ENCODE data around the gene C22orf23. TPM values are rescaled to one million over a fixed set of nuclear protein-coding genes. Genes with fewer than 3 reads are reported as not detected.

Gene C22orf23
- total and polyA plus RNA-seq, 2 of the 13 experiments (the other 11 are each of a cell fraction or from before 2014, with no cell fraction given), result 0.21 to 0.24 TPM

GRCh38 chr22:37970864-37971263, 17.5 kb upstream of the C22orf23 start (continued):
- TF ChIP-seq TCF7 (IDR thresholded peaks at IDR 0.05; ENCODE audit: low read depth), result no peak

GRCh38 chr22:37968452-37969251, 15.3 kb upstream of the C22orf23 start:
- H3K9ac ChIP-seq (ENCODE audit: insufficient read depth, low read depth, low read length), result peak overlapping the region; percentile 44
- FAIRE-seq, result peak; percentile 80
- peak; percentile 22; the same call in 1 of the 2 replicates for TF ChIP-seq ZNF614 (CRISPR knock-in tag; IDR thresholded peaks at IDR 0.05; ENCODE audit: borderline replicate concordance)
- TF ChIP-seq SOX6 (IDR thresholded peaks at IDR 0.05), result no peak
- peak; percentile 65 for TF ChIP-seq SOX6 (CRISPR knock-in tag; IDR thresholded peaks at IDR 0.05)
- TF ChIP-seq CREB3 (CRISPR knock-in tag; IDR thresholded peaks at IDR 0.05), result no peak
- no peak for TF ChIP-seq ZNF615 (CRISPR knock-in tag; IDR thresholded peaks at IDR 0.05; ENCODE audit: borderline replicate concordance)
- no peak for TF ChIP-seq ZMAT5 (CRISPR knock-in tag; IDR thresholded peaks at IDR 0.05; ENCODE audit: borderline replicate concordance, low read depth)
- TF ChIP-seq ZNF770 (CRISPR knock-in tag; IDR thresholded peaks at IDR 0.05), result peak; percentile 81
- TF ChIP-seq ZNF788 (CRISPR knock-in tag; IDR thresholded peaks at IDR 0.05; ENCODE audit: borderline replicate concordance), result peak; percentile 50; the same call in 1 of the 2 replicates
- no peak for TF ChIP-seq SUZ12 (IDR thresholded peaks at IDR 0.05; ENCODE audit: low read depth, low read length)
- peak; percentile 73; the same call in 1 of the 2 replicates for TF ChIP-seq ZNF746 (CRISPR knock-in tag; IDR thresholded peaks at IDR 0.05)
- peak; percentile 49; the same call in 1 of the 2 replicates for TF ChIP-seq DPF2 (CRISPR knock-in tag; IDR thresholded peaks at IDR 0.05; ENCODE audit: borderline replicate concordance, low read depth)
- TF ChIP-seq ZFY (CRISPR knock-in tag; IDR thresholded peaks at IDR 0.05), result peak; percentile 50; the same call in 1 of the 2 replicates
- no peak for TF ChIP-seq ZFP36 (IDR thresholded peaks at IDR 0.05; ENCODE audit: borderline replicate concordance, low read depth, low read length, partially characterized antibody)
- TF ChIP-seq RCOR2 (CRISPR knock-in tag; IDR thresholded peaks at IDR 0.05), result peak; percentile 62; the same call in 1 of the 2 replicates
- TF ChIP-seq KDM5B (CRISPR knock-in tag; IDR thresholded peaks at IDR 0.05; ENCODE audit: borderline replicate concordance), result 0 out of 2 replicates have a peak, but pooled peaks have one; percentile 34
- 0 out of 2 replicates have a peak, but pooled peaks have one; percentile 21 for TF ChIP-seq TFAP4 (IDR thresholded peaks at IDR 0.05; ENCODE audit: borderline replicate concordance, low read depth)

More at GRCh38 chr22:37968452-37969251, 15.3 kb upstream of the C22orf23 start:
- ChIA-PET CTCF (ENCODE audit: low intra/inter-chr PET ratio, low total read pairs) (no interaction called here), POLR2A (interaction anchor here (0.6 to 1.4 kb wide), 2 partner anchors 151 to 188 kb away, joined by 3 read pairs; no protein-coding TSS in a partner anchor)
- Histone ChIP-seq H3K4me3 (replicated peaks in 1 of 3; ENCODE audit: insufficient read depth in 1 of 3, low read depth in 2 of 3, low read length in 3 of 3) (0 out of 6 replicates have a peak overlapping the region, but pooled peaks of 1 of the 3 experiments have one; percentile 25), H3K36me3 (replicated peaks in 1 of 2; ENCODE audit: control insufficient read depth in 1 of 2, insufficient read depth in 2 of 2, low read length in 2 of 2) (peaks cover 14 to 23% of the 10 kb centered on the region in 2 experiments), H3K4me1 (ENCODE audit: insufficient read depth, low read length) (peaks cover 76% of the 10 kb centered on the region), H3K27ac (ENCODE audit: extremely low read length, insufficient read depth, low read length) (peak overlapping the region; percentile 70), H4K20me1 (ENCODE audit: insufficient read depth, low read length) (no peaks in the 10 kb centered on the region), H3K4me2 (ENCODE audit: low read depth, low read length) (peak overlapping the region; percentile 59), H3K27me3 (ENCODE audit: control insufficient read depth in 1 of 2, insufficient read depth in 2 of 2, low read length in 2 of 2) (no peaks in the 10 kb centered on the region), H3K79me2 (ENCODE audit: insufficient read depth, low read length) (peaks cover 2% of the 10 kb centered on the region), H2AFZ (ENCODE audit: low read length) (no peak overlapping the region), H3K9me3 (ENCODE audit: low read length) (no peaks in the 10 kb centered on the region)
- intact Hi-C loops (cut with micrococcal nuclease; ENCODE audit: unreplicated experiment), result loop anchor here (5.0 kb wide), 1 partner anchor 36 kb away; no protein-coding TSS in a partner anchor
- DNase-seq (ENCODE audit: low spot score) (peak; percentile 85), ATAC-seq (peak; percentile 81)
- in situ Hi-C loops (cut with HindIII; ENCODE audit: extremely low pct_ligation_motif_present, low pct_unique_long_range_greater_than_20kb), result no loop called here
- 14% methylated on average over 3 of the region's 5 CpGs for WGBS (ENCODE audit: low lambda C conversion rate)
- no TSS peak for BruUV-seq (replicated peaks)

Data from HepG2 (cell line).